HG03575 (cell line): Measurements from ENCODE around the gene PTGR3.

Source experiments
- ATAC-seq: cut with Tn5 transposase; IDR thresholded peaks from one replicate; pipeline ENCODE4 v1.9.1; 2021; ENCODE audit not compliant: unreplicated experiment, insufficient number of reproducible peaks, low FRiP score; ENCODE audit errors: extremely low read depth

Gene PTGR3, protein sequence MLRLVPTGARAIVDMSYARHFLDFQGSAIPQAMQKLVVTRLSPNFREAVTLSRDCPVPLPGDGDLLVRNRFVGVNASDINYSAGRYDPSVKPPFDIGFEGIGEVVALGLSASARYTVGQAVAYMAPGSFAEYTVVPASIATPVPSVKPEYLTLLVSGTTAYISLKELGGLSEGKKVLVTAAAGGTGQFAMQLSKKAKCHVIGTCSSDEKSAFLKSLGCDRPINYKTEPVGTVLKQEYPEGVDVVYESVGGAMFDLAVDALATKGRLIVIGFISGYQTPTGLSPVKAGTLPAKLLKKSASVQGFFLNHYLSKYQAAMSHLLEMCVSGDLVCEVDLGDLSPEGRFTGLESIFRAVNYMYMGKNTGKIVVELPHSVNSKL

GRCh38 chr18:75209129-75209950 lies at the start of gene PTGR3:
Gene PTGR3 (minus strand): TSS chr18:75209139. CDS start chr18:75209058, 81 bp downstream.
- no peak for ATAC-seq

DNA sequence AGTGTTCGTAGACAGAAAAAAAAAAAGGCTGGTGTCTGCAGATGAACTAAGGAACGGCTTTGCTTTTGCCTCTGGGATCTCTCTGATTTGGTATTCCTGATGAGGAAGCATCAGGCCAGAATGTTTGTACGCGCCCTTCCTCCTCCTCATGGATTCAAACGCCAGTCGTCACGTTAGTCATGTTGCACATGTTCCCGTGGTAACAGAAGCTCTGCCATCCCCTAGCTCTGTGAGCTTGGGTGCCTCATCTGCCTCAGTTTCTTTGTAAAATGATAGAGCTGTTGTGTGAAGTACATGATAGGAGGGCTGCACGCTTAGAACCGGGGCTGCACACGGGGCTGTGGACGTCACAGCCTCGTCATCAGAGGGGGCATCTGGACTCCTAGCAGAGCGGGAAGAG lies 48.7 kb upstream of the PTGR3 start:
- no peak for ATAC-seq

DNA sequence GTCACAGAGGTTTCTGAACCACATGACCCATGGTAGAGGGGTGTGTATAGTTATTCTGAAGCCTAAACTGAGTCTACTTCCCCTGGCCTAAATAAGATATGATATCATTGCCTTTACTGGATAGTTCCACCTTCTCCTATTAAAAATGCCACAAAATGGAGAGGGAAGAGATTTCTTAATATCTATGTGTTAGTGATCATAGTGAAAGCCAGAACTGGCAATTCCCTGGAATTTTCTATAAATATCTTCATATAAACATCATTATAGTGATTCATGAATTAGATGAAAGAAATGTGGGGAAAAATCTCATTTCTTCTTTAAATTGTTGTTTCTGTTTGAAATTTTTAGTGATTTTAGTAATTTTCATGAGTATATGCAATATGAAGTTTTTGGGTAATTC lies 47.4 kb upstream of the PTGR3 start:
- ATAC-seq, result no peak

GRCh38 chr18:75255094-75255493 lies 46.2 kb upstream of the PTGR3 start:
- ATAC-seq, result no peak

DNA sequence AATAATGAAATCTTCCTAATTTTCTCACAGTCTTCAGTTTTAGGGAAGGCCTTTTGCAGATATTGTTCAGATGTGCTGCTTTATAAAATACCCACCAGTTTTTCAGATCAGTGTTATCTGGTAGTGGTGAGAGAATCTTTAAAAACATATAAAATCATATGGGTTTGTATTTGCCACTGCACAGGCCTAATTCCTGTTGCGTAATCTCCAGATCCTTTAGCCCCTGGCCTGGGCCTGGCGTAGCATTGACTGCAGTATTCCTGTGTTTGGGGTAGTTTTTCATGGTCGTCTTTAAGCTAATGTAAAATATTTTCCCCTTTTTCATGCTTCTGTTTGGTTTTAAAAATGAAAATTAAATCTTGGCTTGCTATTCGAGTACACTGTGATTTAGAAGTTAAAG lies 44.8 kb upstream of the PTGR3 start:
- no peak for ATAC-seq

DNA sequence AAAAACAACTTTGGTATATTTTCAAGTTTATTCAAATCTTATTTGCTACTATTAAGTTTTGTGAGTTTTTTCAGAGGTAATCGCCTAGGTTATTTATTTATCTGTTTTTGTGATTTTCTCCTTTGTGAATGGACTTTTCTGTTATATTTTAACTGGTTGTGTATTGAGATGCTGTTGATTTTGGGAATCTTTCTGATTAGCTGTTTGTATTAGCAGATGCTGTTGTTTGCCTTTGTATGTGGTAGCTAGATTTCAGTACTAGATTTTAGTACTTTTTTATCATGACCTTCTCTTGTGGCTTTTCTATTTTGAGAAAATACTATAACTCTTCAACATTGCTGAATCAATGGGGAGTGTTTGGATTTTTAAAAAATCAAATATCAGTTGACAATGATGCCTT lies 44.1 kb upstream of the PTGR3 start:
- ATAC-seq, result no peak

GRCh38 chr18:75252136-75252535 lies 43.2 kb upstream of the PTGR3 start:
- no peak for ATAC-seq

- no peak for ATAC-seq
These were observed 42.5 kb upstream of the PTGR3 start for GRCh38 chr18:75251466-75251865.

DNA sequence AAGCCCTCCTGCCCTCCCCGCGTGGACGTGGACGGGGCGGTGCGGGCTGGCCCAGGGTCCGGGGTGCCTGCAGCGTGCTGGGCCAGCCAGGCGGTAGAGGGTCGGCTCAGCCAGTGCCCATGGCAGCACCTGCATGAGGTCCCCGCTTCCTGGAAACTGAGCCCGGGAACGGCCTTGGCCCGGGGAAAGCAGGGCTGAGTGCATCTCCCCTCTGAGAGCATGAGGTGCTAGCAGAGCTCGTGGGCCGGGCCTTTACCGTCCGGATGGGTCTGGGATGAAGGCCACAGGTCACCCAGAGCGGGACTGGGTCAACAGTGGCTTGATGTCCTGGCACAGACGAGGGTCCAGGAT lies 41.5 kb upstream of the PTGR3 start:
- ATAC-seq, result no peak

GRCh38 chr18:75249672-75250470 lies 40.9 kb upstream of the PTGR3 start:
- no peak for ATAC-seq

DNA sequence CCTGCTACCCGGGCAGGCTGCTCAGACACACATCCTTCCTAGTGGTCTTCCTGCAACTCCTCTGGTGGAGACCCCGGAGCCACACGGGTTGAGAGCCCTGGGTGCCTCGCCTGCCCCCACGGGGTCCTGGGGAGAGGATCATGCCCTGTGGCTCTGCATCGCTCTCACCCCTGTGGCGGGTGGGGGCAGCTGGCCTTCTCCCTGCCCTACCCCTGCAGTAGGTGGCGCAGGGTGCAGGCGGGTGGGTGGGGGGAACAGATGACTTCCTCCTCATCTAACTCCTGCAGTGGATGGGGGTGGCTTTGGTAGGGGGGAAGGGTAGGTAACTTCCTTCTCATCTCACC lies 40.2 kb upstream of the PTGR3 start:
- ATAC-seq, result no peak

GRCh38 chr18:75248426-75249174 lies 39.7 kb upstream of the PTGR3 start:
- no peak for ATAC-seq

- no peak for ATAC-seq
These were observed 38.9 kb upstream of the PTGR3 start for GRCh38 chr18:75247611-75248421.

GRCh38 chr18:75246721-75247610 lies 38.0 kb upstream of the PTGR3 start:
- ATAC-seq, result no peak

DNA sequence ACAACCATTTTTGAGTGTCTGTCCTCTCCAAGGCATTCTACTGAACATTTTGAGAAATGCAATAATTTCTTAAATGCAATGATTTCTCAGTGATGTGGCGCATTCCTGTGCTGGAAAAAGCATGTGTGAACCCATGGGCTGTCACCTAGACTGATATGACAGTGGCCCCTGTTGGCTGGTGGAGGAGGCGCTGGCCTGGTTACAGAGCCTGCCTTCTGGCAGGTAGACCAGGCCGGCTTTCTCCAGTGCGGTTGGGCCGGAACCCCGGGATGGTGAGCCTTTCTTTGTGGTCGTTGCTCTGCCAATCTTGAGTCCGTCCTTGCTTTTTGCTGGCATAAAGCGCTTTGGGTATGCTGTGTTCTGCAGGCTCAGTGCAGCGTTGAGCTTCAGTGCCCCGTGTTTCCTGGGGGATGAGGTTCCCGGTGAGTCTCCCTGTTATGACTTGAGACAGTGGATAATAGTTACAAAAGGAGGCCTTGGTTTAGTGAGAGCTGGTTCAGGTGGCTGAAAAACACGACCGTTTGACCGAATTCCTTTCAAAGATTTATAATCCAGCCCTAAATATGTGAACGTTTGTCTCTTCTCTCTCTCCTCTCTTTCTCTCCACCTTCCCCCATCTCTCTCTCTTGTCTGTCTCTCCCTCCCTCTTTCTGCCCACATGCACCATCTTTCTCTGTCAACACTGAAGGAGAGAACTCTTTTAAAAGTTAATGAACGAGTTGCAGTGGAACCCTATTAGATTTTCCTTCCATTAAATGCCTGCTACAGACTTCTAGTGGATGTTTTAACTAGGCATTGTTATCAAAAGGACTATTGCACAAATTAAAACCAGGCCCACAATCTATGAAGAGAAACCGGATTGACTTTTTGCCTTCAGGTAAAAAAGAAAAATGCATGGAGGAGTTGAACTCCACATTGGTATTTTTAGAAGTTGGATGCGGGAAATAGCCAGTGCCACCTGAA lies 35.7 kb upstream of the PTGR3 start:
- ATAC-seq, result no peak

- no peak for ATAC-seq
These were observed 32.8 kb upstream of the PTGR3 start for GRCh38 chr18:75241705-75242104.
